GM21423 (cell line): Measurements from ENCODE around the gene CRADD.
"Not testable (repeated sequence)": the region's sequence is repeated elsewhere in the genome, so short reads cannot be mapped to it uniquely, and the experiment has no call there.

Experiments used
- ATAC-seq: cut with Tn5 transposase; IDR thresholded peaks from one replicate; pipeline ENCODE4 v1.9.1; 2021; ENCODE audit warnings: mild to moderate bottlenecking, moderate library complexity; ENCODE audit not compliant: unreplicated experiment

CRADD gene

GRCh38 chr12:93922583-93923006 is 245.4 kb downstream of the CRADD start:
- ATAC-seq, result no peak

- no peak for ATAC-seq
Measured at GRCh38 chr12:93924367-93924766, 247.2 kb downstream of the CRADD start.

- no peak for ATAC-seq
Measured at GRCh38 chr12:93925585-93926205, 248.5 kb downstream of the CRADD start.

GRCh38 chr12:93926237-93926636 is 249.1 kb downstream of the CRADD start:
- ATAC-seq, result no peak

GRCh38 chr12:93929081-93929480 is 251.9 kb downstream of the CRADD start:
- not testable (repeated sequence) for ATAC-seq

- no peak for ATAC-seq
Measured at GRCh38 chr12:93937812-93938211, 260.6 kb downstream of the CRADD start.

- ATAC-seq, result no peak
Measured at GRCh38 chr12:93938317-93938716, 261.1 kb downstream of the CRADD start.

- ATAC-seq, result no peak
Measured at GRCh38 chr12:93938931-93939330, 261.8 kb downstream of the CRADD start.

- ATAC-seq, result no peak
Measured at GRCh38 chr12:93939641-93940325, 262.6 kb downstream of the CRADD start.

- ATAC-seq, result no peak
Measured at GRCh38 chr12:93943780-93944179, 266.6 kb downstream of the CRADD start.

- ATAC-seq, result no peak
Measured at GRCh38 chr12:93944201-93944600, 267.0 kb downstream of the CRADD start.
